ENCODE data around the gene ATP8A2. TPM values are rescaled to one million over a fixed set of nuclear protein-coding genes. Genes with fewer than 3 reads are reported as not detected.

The ATP8A2 gene
- total and polyA plus RNA-seq, 4 donors, result 0.01 to 0.08 (median 0.05) TPM; not detected in 1

- H3K4me3 ChIP-seq (ENCODE audit: low read depth in 1 of 3, low read length in 3 of 3), result no peak overlapping the region
- 73% methylated on average over 8 of the region's 8 CpGs for WGBS
- H3K27ac ChIP-seq (ENCODE audit: low read depth in 1 of 2, low read length in 2 of 2), result no peak overlapping the region
- no peak for DNase-seq (ENCODE audit: low spot score)
- no peak for TF ChIP-seq HNF4G (IDR thresholded peaks at IDR 0.05)
- TF ChIP-seq FOXA2 (IDR thresholded peaks at IDR 0.05), result no peak
- no peak for TF ChIP-seq JUND (IDR thresholded peaks at IDR 0.05)
- no peak for TF ChIP-seq TAF1 (conservative IDR thresholded peaks at IDR 0.05)
- TF ChIP-seq, protein P1, sequence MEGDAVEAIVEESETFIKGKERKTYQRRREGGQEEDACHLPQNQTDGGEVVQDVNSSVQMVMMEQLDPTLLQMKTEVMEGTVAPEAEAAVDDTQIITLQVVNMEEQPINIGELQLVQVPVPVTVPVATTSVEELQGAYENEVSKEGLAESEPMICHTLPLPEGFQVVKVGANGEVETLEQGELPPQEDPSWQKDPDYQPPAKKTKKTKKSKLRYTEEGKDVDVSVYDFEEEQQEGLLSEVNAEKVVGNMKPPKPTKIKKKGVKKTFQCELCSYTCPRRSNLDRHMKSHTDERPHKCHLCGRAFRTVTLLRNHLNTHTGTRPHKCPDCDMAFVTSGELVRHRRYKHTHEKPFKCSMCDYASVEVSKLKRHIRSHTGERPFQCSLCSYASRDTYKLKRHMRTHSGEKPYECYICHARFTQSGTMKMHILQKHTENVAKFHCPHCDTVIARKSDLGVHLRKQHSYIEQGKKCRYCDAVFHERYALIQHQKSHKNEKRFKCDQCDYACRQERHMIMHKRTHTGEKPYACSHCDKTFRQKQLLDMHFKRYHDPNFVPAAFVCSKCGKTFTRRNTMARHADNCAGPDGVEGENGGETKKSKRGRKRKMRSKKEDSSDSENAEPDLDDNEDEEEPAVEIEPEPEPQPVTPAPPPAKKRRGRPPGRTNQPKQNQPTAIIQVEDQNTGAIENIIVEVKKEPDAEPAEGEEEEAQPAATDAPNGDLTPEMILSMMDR (IDR thresholded peaks at IDR 0.05; ENCODE audit: low read depth, low read length, missing input control), result no peak
- TF ChIP-seq GABPA (IDR thresholded peaks at IDR 0.05 in 1 of 2, conservative IDR thresholded peaks at IDR 0.05 in 1 of 2), result no peak
- no peak for TF ChIP-seq MAX (IDR thresholded peaks at IDR 0.05)
- no peak for TF ChIP-seq REST (IDR thresholded peaks at IDR 0.05)
- TF ChIP-seq FOXA1 (IDR thresholded peaks at IDR 0.05), result no peak
- TF ChIP-seq, protein P2, sequence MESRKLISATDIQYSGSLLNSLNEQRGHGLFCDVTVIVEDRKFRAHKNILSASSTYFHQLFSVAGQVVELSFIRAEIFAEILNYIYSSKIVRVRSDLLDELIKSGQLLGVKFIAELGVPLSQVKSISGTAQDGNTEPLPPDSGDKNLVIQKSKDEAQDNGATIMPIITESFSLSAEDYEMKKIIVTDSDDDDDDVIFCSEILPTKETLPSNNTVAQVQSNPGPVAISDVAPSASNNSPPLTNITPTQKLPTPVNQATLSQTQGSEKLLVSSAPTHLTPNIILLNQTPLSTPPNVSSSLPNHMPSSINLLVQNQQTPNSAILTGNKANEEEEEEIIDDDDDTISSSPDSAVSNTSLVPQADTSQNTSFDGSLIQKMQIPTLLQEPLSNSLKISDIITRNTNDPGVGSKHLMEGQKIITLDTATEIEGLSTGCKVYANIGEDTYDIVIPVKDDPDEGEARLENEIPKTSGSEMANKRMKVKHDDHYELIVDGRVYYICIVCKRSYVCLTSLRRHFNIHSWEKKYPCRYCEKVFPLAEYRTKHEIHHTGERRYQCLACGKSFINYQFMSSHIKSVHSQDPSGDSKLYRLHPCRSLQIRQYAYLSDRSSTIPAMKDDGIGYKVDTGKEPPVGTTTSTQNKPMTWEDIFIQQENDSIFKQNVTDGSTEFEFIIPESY (IDR thresholded peaks at IDR 0.05), result no peak
- TF ChIP-seq, protein P3, sequence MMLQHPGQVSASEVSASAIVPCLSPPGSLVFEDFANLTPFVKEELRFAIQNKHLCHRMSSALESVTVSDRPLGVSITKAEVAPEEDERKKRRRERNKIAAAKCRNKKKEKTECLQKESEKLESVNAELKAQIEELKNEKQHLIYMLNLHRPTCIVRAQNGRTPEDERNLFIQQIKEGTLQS (IDR thresholded peaks at IDR 0.05), result no peak
- TF ChIP-seq HNF4A (conservative IDR thresholded peaks at IDR 0.05), result no peak
- no peak for TF ChIP-seq EGR1 (IDR thresholded peaks at IDR 0.05; ENCODE audit: low read depth in 2 of 2)
- TF ChIP-seq YY1 (IDR thresholded peaks at IDR 0.05), result no peak
- TF ChIP-seq NR2F2 (IDR thresholded peaks at IDR 0.05), result no peak
- TF ChIP-seq RXRA (IDR thresholded peaks at IDR 0.05), result no peak
- peaks cover 0 to 6% (median 0%) of the 10 kb centered on the region in 4 donors for H3K27me3 ChIP-seq (ENCODE audit: control insufficient read depth in 4 of 4, insufficient read depth in 4 of 4, low read length in 3 of 4)
- no peaks in the 10 kb centered on the region for H3K9me3 ChIP-seq (ENCODE audit: control insufficient read depth in 4 of 4, low read length in 3 of 4)
- no peaks in the 10 kb centered on the region for H3K4me1 ChIP-seq (ENCODE audit: control insufficient read depth in 4 of 4, insufficient read depth in 4 of 4, low read length in 3 of 4)
- no peak overlapping the region for H3K9ac ChIP-seq (ENCODE audit: low read depth in 1 of 2, low read length in 2 of 2)
- no peaks in the 10 kb centered on the region for H3K36me3 ChIP-seq (ENCODE audit: control insufficient read depth in 4 of 4, insufficient read depth in 3 of 4, low read depth in 1 of 4, low read length in 3 of 4)
Measured at GRCh38 chr13:25632166-25632888, 260.6 kb downstream of the ATP8A2 start.

Measured in liver (tissue), 9 donors.